LNCaP clone FGC (cell line): Measurements from ENCODE around the gene FIGNL2.

Source experiments
- DNase-seq: peaks from one replicate; pipeline ENCODE4 v3.0.0-alpha.2; 2011; ENCODE audit warnings: low read depth
- H3K4me3 ChIP-seq: 2 replicates; pipeline ENCODE4 v1.5.1; 2011; ENCODE audit warnings: mild to moderate bottlenecking, low read depth, low read length, control low read depth
- CTCF ChIP-seq: IDR thresholded peaks from 2 replicates; pipeline ENCODE4 v1.5.1; 2012; ENCODE audit warnings: mild to moderate bottlenecking; ENCODE audit not compliant: control insufficient read depth, insufficient read depth; ENCODE audit errors: extremely low read depth

The FIGNL2 gene

GRCh38 chr12:51848841-51849735 lies 570 bp upstream of the FIGNL2 start:
- TF ChIP-seq CTCF, result no peak
- no peak for DNase-seq
- no peak overlapping the region for H3K4me3 ChIP-seq

GRCh38 chr12:51847643-51848325 lies 734 bp downstream of the FIGNL2 start:
- no peak for TF ChIP-seq CTCF
- no peak for DNase-seq

GRCh38 chr12:51846911-51847642 lies 1.4 kb downstream of the FIGNL2 start:
- TF ChIP-seq CTCF, result no peak
- no peak overlapping the region for H3K4me3 ChIP-seq
- no peak for DNase-seq

More at GRCh38 chr12:51847643-51848325, 734 bp downstream of the FIGNL2 start:
- no peak overlapping the region for H3K4me3 ChIP-seq

GRCh38 chr12:51846271-51846691 lies 2.2 kb downstream of the FIGNL2 start:
- no peak overlapping the region for H3K4me3 ChIP-seq
- DNase-seq, result no peak
- TF ChIP-seq CTCF, result no peak

- TF ChIP-seq CTCF, result no peak
- no peak overlapping the region for H3K4me3 ChIP-seq
- DNase-seq, result no peak
Observed at GRCh38 chr12:51845482-51845881, 3.0 kb downstream of the FIGNL2 start.

GRCh38 chr12:51844854-51845253 lies 3.7 kb downstream of the FIGNL2 start:
- H3K4me3 ChIP-seq, result no peak overlapping the region
- TF ChIP-seq CTCF, result no peak
- DNase-seq, result no peak
